DMS53 treated with DMSO at 0.1 percent for 48 hours (cell line): ENCODE measurements around the gene GSDME.
A peak's percentile ranks its signal among the peaks of the same experiment; 100 is the strongest.

Experiments
- DNase-seq: peaks from one replicate; lab custom pipeline; 2025; ENCODE audit not compliant: unreplicated experiment; lab: John Stamatoyannopoulos, UW

The GSDME gene

DNA sequence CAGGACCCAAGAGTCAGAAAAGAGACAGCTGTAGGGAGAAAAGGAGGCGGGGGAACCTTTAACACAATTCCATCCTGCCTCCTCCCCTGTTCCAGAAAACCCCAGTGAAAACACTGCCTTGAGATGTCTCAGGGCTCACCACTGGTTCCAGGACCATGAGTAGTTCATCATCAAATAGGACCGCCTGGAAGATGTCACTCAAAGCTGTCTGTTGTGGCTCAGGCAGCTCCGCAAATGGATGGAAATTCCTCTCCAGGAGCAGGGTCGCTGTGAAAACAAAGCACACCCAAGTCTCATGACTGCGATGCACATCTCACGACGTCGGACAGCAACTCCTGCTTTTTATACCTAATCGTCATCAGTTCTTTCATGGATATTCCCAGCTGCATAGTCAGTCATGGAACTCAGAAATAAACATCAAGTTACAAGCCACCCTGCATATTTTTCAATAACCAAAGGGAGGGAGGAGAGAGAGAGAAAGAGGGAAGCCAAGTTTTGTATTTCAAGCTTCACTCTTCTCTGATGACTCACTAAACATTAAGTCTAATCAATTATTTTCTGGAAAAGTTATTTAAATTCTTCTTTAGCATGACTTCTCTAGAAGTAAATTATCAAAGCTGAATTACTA is 49.2 kb downstream of the GSDME start:
- no peak for DNase-seq

DNA sequence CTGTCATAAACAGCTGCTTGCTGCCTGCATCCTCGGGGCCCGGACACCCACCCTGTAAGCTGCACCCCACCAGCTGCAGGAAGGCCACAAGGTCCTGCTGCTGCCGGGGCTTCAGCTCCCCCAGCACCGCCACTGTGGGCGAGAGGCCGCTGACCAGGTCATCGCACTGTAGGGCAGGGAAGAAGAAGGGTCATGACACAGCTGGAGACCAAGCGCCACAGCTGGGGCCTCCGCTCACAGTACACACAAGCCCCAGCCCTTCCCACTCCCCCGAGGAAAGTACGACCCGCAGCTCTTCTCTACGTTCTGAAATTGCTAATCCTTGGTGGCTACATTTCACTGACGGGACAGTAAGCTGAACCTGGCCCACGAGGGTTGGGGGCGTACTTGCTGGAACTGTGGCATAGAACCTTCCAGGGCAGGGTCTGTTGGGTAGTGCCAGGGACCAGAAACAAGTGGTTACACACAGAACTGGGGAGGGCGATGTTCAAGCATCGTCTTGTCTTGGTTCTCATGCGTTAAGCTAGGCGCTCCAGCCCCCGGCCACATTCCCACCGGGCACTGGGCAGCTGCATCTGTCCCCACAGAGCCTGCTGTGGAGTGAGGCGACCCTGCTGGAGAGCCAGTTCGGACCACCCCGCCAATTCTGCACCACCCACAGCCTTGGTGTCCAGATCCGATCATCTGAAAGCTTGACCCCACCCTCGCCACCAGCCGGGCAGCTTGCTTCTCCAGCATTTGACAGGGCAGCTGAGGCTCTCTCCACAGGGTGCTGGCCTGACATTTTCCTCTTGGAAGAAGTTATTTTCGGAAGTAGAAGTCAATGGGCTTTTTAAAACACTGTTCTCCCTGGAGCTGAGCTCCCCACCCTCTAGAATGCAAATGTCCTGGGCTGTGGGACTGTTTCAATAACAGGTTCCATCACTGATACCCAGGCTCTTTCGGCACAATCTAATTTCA is 50.8 kb downstream of the GSDME start:
- DNase-seq: no peak

DNA sequence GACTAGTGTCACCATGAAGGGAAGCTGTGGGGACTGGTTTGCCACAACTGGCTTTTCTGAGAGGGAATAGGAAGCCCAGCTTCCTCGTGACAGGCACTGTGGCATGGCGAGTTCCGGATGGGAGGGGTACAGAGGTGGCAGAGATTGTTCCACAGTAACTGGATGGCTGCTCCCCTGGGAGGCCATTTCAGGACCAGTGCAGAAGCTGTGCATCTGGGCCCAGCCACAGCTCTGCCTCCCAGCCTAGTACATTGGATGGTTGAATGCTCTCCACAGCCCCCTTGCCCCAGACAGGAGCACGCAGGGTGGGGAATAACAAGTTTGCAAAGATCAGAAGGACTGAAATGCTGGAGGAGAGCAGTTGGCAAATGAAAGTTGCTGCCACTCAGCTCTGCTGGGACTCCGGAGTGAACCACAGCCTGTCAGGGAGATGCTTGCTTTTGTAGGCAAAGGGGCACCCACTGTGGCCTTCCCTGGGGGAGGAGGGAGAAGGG is 51.8 kb downstream of the GSDME start:
- DNase-seq: no peak

DNA sequence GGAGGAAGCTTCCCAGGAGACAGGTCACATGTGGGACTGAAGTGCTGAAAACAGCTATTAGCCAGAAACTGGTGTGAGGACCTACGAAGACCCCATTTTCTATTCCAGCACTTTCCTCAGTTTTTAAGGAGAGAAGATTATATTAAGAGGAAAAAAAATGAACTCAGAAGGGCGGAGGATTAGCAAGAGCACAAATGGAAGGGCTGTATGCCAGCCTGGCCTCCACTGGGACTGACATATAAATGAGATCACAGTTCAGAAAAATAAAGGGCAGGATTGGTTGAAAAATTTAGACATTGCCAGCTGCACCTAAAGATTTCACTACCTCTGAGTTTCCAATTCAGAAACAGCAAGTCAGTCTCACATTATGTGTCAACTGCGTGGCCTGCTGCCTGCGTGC is 53.0 kb downstream of the GSDME start:
- DNase-seq: no peak

DNA sequence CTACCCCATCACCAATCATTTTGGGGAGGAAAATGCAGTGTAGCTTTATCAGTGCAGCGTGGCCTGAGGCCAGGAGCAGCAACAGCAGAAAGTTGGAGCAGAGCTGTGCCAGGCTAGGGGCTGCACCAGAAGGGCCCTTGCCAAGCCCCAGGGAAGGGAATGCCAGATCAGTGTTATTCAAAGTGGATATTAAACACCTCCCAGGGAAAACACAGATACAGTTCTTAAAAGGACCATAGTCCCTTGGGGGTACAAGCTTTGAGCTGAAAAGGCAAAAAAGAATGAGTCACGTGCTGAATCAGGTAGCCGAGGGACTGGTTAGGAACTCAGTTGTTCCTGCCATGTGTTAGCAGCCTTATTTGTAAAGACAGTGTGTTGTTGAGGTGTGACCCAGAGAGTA is 54.0 kb downstream of the GSDME start:
- no peak for DNase-seq

DNA sequence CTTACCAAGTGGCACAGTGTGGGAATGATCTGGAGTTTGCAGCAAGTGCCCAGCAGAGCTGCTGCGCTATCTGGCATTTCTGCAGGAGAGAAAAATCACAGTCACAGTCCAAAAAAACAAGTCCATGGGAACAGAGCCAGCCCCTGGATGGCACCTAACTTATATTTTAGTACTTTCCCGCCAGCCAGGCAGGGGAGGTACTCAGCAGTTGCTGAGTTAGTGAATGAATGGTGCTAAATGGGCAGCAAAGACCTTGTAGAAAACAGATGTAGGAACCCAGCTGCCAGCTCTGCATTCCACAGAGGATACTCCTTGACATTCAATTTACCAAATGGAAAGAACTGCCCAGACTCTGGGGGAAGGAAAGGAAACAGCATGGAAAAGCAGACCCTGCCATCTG is 54.5 kb downstream of the GSDME start:
- DNase-seq: no peak

DNA sequence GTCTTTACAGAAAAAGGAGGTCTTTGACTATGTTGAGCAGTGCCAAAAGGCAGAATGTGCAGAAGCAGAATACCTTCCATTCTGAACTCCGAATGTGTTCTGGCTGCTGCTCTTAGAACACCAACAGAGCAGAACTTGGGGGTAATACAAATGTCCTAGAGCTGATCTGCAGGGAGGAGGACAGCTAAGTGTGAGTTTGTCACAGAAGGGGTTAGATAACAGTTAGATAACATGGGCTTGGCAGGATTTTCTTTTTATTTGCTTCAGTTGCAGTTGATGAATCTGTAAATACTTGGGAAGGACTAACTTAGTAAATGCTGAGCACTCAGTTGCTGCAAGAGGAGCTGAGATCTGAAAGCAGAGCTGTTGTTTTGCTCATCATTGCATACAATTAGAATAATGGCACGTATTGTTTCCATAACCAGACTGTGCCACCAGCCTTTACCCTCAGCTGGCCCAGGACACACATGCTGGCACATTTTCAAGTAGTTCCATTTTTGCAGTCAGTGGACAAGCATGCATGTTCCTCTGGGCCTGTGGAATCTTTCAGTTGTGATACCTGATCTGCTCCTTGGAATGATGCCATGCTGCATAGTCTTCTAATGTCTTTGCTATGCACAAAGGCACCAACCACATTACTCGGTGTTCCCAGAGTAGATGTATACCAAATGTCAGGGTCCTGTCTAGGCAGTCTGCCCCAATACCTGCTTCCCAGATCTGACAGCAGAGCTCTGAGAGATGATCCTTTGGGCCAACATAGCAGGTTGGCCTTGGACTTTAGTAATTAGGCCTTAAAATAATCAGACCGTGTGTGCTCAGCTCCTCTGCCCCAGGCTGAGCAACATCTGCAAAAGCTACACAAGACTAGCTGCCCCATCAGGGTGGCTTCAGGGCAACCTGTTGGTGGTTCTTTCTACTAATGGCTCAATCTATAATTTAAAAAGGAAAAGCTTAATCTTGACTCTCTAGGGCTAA is 55.7 kb downstream of the GSDME start:
- DNase-seq: no peak

DNA sequence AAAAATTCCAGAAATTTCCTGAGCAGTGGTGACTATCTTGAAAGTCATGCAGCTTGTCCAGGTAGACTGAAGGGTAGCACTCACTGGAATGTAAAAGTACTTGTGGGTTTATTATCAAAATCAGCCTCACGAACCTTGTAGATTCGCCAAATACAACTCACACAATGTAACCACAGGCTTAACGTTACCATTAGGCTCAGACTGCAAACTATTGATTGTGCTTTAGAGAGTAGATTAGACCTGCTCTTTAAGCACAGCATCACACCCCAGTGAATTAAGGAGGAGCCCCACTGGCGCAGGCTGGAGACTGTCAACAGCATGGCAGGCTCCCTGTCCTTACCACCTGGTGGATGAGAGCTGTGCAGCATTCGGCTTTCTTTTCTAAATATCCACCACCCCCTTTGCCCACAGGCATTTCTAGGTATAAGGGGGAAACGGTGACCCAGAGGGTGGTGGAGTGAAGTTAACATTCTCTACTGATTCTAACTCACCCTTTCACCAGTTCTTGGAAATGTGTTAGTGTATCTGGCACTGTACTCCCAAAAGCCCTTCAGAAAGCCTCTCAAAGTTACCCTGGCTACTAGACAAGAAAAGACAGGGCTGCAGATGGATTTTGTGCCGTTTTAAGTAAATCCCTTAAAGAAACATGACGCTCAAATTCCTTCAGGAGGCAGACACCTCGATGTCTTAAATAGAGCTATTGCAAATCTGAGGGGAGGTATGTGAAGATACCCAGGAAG is 56.6 kb downstream of the GSDME start:
- DNase-seq: no peak

DNA sequence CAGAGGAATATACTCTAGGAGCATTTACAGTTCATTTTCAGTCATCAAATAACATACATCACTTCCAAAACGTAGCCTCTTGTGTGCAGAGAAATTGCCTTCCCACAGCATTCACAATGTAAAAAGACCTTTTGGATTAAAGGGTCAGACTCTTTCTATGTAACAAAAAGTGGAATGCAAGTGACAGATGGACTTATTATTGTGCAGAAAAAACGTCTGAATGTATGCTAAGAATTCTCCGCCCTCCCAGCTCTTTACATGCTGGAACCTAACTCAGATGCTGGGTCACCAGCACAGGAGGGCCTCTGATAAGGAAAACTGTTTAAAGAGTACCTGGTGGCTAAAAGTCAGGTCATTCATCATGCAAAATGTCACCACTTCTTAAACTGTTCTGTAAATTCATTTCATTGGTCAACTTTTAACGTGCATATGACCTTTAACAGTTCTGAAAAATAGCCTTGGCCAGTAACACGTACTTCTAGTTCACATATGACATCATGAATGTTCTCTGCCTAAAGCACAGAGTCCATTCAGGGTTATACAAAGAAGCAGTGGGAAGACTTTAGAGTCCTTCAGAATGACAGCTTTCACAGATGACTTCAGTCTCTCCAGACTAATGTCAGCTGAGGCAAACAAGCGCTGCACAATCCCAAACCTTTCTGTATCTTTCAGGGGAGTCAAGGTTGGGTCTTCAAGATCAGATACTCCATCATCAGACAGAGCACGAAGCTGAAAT is 58.6 kb downstream of the GSDME start:
- no peak for DNase-seq

DNA sequence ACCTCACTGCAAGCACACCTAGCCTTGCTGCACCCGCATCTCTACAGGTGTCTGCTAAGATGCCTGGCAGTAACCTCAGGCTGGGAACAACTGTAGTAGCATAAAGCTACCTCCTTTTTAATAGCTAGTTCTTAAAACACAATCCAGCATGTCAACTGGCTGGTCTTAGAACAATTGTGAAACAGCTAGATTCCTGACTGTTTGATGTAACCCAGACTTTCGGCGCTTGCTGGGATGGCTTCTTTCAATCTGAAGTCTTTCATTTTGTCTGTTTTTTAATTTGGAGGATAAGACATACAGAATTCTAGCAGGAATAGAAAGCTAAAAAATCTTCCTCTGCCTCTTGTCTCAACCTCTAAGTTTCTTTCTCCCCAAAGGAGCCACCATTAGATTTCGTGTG is 59.8 kb downstream of the GSDME start:
- DNase-seq: no peak

DNA sequence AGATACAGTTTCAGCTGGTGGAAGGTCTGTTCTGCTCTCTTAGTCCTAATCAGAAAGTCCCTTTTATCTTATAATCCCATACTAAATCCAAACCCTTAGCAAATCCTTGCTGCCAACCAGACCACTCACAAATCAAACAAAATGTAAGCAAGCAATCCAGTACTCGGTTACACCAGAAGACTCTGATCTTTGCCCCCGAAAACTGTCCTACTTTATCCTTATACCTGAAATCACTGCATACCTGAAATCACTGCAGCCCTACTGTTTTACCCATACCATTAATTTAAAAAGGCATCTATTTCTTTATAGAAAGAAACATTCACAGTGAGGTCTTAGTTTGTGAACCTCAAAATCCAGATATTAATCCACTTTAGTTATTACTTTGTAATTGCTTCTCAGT is 64.7 kb downstream of the GSDME start:
- no peak for DNase-seq

DNA sequence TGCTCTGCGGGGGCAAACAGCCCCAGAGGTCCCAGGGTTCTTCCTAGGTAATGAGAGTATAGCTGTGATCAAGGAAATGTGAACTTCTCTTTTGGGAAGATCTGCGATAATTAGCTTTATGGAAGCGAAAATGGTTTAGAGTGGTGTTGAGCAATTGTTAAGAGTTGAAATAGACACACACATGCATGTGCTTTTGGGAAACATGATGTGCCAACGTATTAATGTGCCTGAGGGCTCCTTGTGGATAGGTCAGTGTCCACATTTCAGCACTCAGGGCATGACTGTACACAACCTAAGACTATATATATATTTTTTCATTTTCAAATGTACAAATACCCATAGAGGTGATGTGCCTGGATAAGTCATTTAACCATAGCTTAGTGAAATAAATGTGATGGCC is 67.0 kb downstream of the GSDME start:
- no peak for DNase-seq

DNA sequence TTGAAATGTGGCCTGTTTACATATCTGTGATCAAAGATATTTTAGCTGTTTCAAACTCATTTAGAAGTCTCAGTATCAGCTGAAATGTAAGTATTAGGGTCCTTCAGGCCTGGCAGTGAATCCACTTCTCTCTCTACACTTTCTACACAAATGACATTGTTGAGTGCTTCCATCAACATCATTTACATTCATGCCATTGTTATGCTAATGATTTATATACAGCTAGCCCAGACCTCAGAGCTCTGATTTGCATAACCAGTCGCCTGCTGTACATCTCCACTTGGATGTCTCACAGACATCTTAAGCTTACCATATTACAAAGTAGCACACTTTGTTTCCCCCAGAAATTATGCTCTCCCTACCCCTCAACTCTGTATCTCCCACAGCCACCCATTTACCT is 71.6 kb downstream of the GSDME start:
- no peak for DNase-seq

DNA sequence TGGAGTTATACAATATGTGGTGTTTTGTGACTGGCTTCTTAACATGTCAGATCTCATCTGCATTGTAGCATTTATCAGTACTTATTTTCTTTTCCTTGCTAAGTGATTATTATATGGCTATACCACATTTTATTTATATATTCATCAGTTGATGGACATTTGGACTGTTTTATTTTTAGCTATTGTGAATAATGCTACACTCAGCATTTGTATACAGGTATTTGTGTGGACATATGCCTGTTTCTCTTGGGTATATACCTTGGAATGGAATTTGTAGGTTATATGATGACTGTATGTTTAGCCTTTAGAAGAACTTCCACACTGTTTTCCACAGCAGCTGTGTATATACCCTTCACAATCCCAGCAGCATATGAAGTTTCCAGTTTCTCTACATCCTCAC is 86.5 kb downstream of the GSDME start:
- DNase-seq: no peak

DNA sequence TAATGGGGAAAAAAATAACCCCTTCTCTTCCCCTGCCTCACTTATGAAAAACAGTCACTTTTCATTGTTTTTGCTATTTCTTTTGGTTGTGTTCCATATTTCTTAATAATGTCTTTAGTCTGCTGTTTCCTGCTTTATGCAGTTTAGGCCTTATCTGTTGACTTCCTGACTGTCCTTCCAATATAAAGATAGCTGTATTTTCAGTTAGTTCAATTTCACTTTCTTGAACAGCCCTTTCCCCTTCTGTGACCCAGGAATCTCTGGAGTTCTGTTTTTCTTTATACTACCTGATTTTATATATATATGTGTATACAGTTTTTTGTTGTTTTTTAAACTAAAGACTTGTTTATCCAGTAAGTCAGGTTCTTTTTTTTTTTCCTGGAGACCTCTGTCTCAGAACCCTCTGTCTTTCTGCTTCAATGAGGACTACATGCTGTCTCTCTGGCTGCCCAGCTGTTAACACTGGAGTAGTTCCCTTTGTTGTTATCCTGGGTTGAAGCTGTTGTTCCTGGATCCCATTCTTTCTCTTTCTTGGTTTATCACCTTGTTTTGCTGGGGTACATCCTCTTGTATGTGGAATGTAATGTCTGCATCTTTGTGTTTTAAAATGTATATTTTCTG is 87.2 kb downstream of the GSDME start:
- DNase-seq: no peak

DNA sequence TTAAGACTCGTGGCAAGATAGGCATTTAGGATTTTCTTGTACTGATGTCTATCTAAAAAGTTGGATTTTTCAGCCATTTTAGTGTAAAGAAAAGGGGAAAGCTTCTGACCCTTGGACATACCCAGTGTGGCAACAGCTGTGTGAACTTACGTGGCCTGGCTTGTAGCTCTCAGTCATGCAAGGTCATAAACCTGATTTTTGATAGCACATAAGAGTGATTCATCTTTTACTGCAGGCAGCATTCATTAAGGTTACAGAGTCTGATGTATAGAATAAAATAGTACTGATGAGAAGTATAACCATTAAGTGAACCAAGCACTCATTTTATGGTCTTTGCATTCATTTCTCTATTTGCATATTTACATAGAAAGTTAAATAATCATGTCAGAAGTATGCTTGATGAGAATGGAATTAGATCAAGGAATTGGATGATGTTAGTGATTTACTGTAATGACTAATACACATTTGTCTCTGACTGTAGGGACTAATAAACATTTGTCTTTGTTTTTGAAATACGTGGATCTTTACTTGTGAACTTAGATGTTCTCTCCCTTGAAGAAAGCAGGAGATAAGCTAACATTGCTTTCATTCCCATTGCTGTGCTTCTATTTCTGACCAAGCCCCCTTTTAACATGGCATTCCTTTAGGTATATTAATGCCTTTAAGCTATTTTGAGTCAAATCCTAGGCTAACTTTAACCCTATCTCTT is 88.2 kb downstream of the GSDME start:
- DNase-seq: no peak

DNA sequence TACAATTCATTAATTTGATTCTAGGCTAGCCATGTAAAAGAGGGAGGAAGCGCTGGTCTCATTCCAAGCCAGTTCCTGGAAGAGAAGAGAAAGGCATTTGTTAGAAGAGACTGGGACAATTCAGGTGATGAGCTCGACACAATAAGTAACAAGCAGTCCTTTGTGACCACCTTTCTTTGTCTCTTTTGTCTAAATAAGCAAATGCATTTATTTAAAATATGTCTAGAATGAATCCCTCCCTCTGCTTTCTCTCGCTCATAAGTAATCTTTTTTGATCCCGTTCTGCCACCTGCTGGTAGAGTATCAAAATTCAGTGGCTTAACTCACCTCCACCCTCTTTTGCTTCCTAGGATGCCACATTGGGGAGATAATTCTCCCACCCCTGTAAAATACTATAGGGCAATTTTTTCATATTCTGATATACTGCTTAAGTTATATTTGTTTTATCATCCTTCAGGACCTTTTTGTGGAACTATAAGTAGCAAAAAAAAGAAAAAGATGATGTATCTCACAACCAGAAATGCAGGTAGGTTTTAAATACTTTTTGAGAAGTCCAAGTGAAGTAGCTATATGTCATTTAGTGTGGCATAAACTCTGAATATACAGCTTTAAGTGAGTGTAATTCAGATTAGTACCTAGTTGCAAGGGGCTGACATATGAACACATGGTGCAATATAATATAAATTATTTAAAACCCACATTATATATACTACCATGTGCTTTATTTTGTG is 91.5 kb downstream of the GSDME start:
- peak; percentile 77 for DNase-seq

DNA sequence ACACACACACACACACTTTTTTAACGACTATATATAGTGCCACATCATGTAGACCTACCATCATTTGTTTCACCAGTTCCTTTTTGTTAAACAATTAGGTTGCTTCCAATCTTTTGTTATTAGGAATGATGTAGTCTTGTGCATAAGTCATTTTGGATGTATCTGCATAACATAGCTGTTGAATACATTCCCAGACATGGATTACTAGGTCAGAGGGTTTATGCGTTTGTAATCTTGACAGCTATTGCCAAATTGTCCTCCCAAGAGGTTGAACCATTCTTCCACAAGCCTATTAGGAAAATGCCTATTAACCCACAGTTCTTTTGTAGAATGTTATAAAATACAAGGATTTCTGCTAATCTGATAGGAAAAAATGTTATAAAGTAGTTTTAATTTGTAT is 96.7 kb downstream of the GSDME start:
- DNase-seq: no peak
